Spleen (tissue), 11 donors: ENCODE results near the gene RPL7A. TPM values are rescaled to one million over a fixed set of nuclear protein-coding genes. Genes with fewer than 3 reads are reported as not detected.
"Not testable (repeated sequence)": the region's sequence is repeated elsewhere in the genome, so short reads cannot be mapped to it uniquely, and the experiment has no call there.

Experiments used
- DNase-seq: peaks from one replicate; pipeline ENCODE4 v3.0.0-alpha.2; 2020
- H3K27ac ChIP-seq, 8 donors: fragments of 200-600 bp; sonication (generic) in 7 of 8; 1 replicate in 4 of 8; 2 replicates in 4 of 8; pipeline versions ENCODE4 v1.5.0 to v1.8.0; 2016 to 2021; ENCODE audit warnings: inconsistent platforms in 4 of 8, mild to moderate bottlenecking in 4 of 8, moderate library complexity in 1 of 8
- H3K27me3 ChIP-seq, 7 donors: fragments of 200-600 bp; sonication (generic) in 6 of 7; replicated peaks in 1 of 7; 1 replicate in 4 of 7; 2 replicates in 3 of 7; pipeline versions ENCODE4 v1.5.0 to v1.8.0; 2016 to 2021; ENCODE audit warnings: inconsistent platforms in 3 of 7, mild to moderate bottlenecking in 1 of 7
- H3K36me3 ChIP-seq, 6 donors: fragments of 200-600 bp; sonication (generic) in 5 of 6; 1 replicate in 4 of 6; 2 replicates in 2 of 6; pipeline versions ENCODE4 v1.5.0 to v1.8.0; 2016 to 2021; ENCODE audit warnings: inconsistent platforms in 2 of 6
- H3K4me1 ChIP-seq, 6 donors: fragments of 200-600 bp; sonication (generic) in 5 of 6; 1 replicate in 3 of 6; 2 replicates in 3 of 6; pipeline versions ENCODE4 v1.5.0 to v1.8.0; 2016 to 2021; ENCODE audit warnings: inconsistent platforms in 3 of 6
- H3K4me3 ChIP-seq, 8 donors: fragments of 200-600 bp; sonication (generic) in 7 of 8; 1 replicate in 4 of 8; 2 replicates in 4 of 8; pipeline versions ENCODE4 v1.5.0 to v1.8.0; 2016 to 2021; ENCODE audit warnings: inconsistent platforms in 4 of 8, mild to moderate bottlenecking in 4 of 8, moderate library complexity in 2 of 8
- H3K9me3 ChIP-seq, 8 donors: fragments of 200-600 bp; sonication (generic) in 7 of 8; 1 replicate in 4 of 8; 2 replicates in 4 of 8; pipeline versions ENCODE4 v1.5.0 to v1.8.0; 2016 to 2021; ENCODE audit warnings: inconsistent platforms in 4 of 8
- CTCF ChIP-seq, 11 experiments: fragments of 200-600 bp in 7 of 11; fragments of 450-650 bp in 4 of 11; sonication (generic) in 4 of 11; IDR thresholded peaks in 8 of 11; conservative IDR thresholded peaks in 3 of 11; 1 replicate in 7 of 11; 2 replicates in 4 of 11; pipeline versions ENCODE4 v1.4.0 to v1.8.0; 2016 to 2021; ENCODE audit warnings: antibody characterized with exemption in 11 of 11, inconsistent platforms in 4 of 11, mild to moderate bottlenecking in 1 of 11
- POLR2A ChIP-seq, 3 donors: fragments of 450-650 bp; IDR thresholded peaks; one replicate each; pipeline ENCODE4 v1.5.1; 2017; ENCODE audit warnings: antibody characterized with exemption in 3 of 3, mild to moderate bottlenecking in 1 of 3
- POLR2AphosphoS5 ChIP-seq, 3 donors: sonication (generic); formaldehyde crosslinking; IDR thresholded peaks; one replicate each; pipeline ENCODE4 v1.5.1; 2017; ENCODE audit warnings: antibody characterized with exemption in 3 of 3
- WGBS, 5 donors: extraction: QIAGEN DNeasy Blood & Tissue Kit in 3 of 5; methylation state at CpG; one replicate each; pipeline versions ENCODE4 v1.1.5 to v1.1.7; 2013 to 2018; 5-methylcytosine and 5-hydroxymethylcytosine counted together
- intact Hi-C: fragments of 100-400 bp; cut with DNase I; formaldehyde crosslinking; loops from one replicate; pipeline ENCODE4 v1.15.0; 2023; ENCODE audit warnings: low total_unique reads
- polyA plus RNA-seq, 3 donors: library from polyadenylated mRNA; stranded (reverse); fragments of 200-250 nt; gene quantifications; one replicate each; pipeline ENCODE4 v1.2.1, GENCODE V29; 2013
- total RNA-seq, 7 donors: library from RNA; depleted of rRNA in 3 of 7; stranded (reverse); fragments of >200 nt in 3 of 7; fragmentation: NEBNext Ultra II Directional in 4 of 7; extraction: Animal tissue kit (Norgen Biotek cat#: 25700) in 4 of 7; gene quantifications; one replicate each; pipeline versions ENCODE4 v1.1.0 to v1.2.1, GENCODE V29; 2016 to 2021
- donor health status: healthy with polysubstance abuse.
- donor health status: DM: no; HTN: no; CAD: no; lungs with moderate emphysema.
- donor health status: DM: no; HTN: no; CAD: no.
- donor health status: Bipolar disorder and iron deficiency.
- donor health status: healthy.
- donor health status: DM: no; HTN: no; CAD: no.
- donor health status: DM: yes; HTN: yes; CAD: no.

Gene RPL7A
- total and polyA plus RNA-seq, 10 donors: 1,381 to 6,342 (median 1,755) TPM

DNA sequence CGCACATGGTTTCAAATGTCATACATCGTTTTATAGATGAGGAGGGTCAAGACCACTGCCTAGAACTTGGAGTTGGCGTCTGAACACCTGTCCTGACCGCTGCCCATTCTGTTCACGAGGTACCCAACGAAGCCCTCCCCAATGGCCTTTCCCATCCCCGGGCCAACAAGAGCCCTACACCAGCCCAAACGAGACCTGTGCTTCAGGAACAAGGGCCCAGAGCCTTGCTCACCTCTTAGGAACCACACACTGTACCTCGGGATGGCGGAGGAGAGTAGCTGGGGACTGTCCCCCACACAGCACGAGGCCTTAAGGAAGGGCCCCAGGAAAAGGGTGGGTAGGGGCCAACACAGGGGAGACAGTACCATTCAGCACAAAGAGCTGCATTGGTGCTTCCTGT lies 15.0 kb upstream of the RPL7A start:
- no peak overlapping the region for H3K4me3 ChIP-seq
- H3K9me3 ChIP-seq: no peaks in the 10 kb centered on the region
- H3K36me3 ChIP-seq: peaks cover 0 to 53% (median 46%) of the 10 kb centered on the region in 6 donors
- peaks cover 15 to 58% (median 38%) of the 10 kb centered on the region in 6 donors for H3K4me1 ChIP-seq
- no peak overlapping the region for H3K27ac ChIP-seq
- DNase-seq: peak; percentile 47
- H3K27me3 ChIP-seq: no peaks in the 10 kb centered on the region
- TF ChIP-seq POLR2A (IDR thresholded peaks at IDR 0.05): no peak
- TF ChIP-seq POLR2AphosphoS5 (IDR thresholded peaks at IDR 0.05): no peak
- TF ChIP-seq CTCF (IDR thresholded peaks at IDR 0.05 in 8 of 11, conservative IDR thresholded peaks at IDR 0.05 in 3 of 11): no peak
- intact Hi-C loops: no loop called here
- WGBS, 5 donors: 91% methylated on average over 10 to 11 of the region's 11 CpGs

GRCh38 chr9:133333566-133333965 lies 14.5 kb upstream of the RPL7A start:
- Histone ChIP-seq H3K9me3 (no peaks in the 10 kb centered on the region), H3K36me3 (peaks cover 0 to 55% (median 46%) of the 10 kb centered on the region in 6 donors), H3K27me3 (no peaks in the 10 kb centered on the region), H3K27ac (no peak overlapping the region), H3K4me1 (peaks cover 15 to 63% (median 38%) of the 10 kb centered on the region in 6 donors), H3K4me3 (no peak overlapping the region)
- 92 to 96% (median 94%) methylated on average over 9 to 10 of the region's 10 CpGs for WGBS, 5 donors
- peak; percentile 66 for DNase-seq
- TF ChIP-seq CTCF (IDR thresholded peaks at IDR 0.05 in 8 of 11, conservative IDR thresholded peaks at IDR 0.05 in 3 of 11) (no peak), POLR2AphosphoS5 (IDR thresholded peaks at IDR 0.05) (peak in 1 of 3 donors; percentile 25)
- intact Hi-C loops: no loop called here

DNA sequence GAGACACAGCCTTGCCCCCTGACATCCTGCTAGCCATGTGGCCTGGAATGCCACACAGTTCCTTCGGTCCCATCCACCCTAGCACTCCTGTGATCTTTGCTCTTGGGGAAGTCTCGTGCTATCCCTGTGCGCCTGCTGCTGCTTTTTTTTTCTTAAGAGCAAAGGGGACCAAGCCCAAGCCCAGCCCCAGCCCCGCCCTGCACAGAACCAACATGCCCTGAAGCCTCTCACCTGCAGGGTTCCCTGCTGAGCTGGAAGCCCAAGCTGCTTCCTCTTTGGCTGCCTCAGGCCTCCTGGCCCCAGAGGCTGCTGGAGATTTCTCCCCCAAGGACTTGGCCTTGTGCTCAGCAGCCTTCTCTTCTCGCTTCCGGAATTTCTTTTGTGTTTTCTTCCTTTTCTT lies 13.9 kb upstream of the RPL7A start:
- H3K4me1 ChIP-seq: peaks cover 15 to 68% (median 38%) of the 10 kb centered on the region in 6 donors
- TF ChIP-seq POLR2AphosphoS5 (IDR thresholded peaks at IDR 0.05) (no peak), POLR2A (IDR thresholded peaks at IDR 0.05) (no peak), CTCF (IDR thresholded peaks at IDR 0.05 in 8 of 11, conservative IDR thresholded peaks at IDR 0.05 in 3 of 11) (no peak)
- no peak overlapping the region for H3K27ac ChIP-seq
- DNase-seq: peak; percentile 51
- H3K4me3 ChIP-seq: no peak overlapping the region
- intact Hi-C loops: no loop called here
- peaks cover 0 to 61% (median 47%) of the 10 kb centered on the region in 6 donors for H3K36me3 ChIP-seq
- H3K27me3 ChIP-seq: no peaks in the 10 kb centered on the region
- WGBS, 5 donors: 85 to 92% (median 90%) methylated on average over 6 of the region's 6 CpGs
- H3K9me3 ChIP-seq: no peaks in the 10 kb centered on the region

- H3K9me3 ChIP-seq, intact Hi-C loops, H3K27me3 ChIP-seq: not testable (repeated sequence)
- peaks cover 0 to 63% (median 49%) of the 10 kb centered on the region in 6 donors for H3K36me3 ChIP-seq
- DNase-seq: peak; percentile 51
- H3K27ac ChIP-seq: peak overlapping the region in 2 of 8 donors; percentile 83 to 87
- 79 to 89% (median 83%) methylated on average over 11 of the region's 11 CpGs for WGBS, 5 donors
- peaks cover 16 to 68% (median 45%) of the 10 kb centered on the region in 6 donors for H3K4me1 ChIP-seq
- peak overlapping the region; percentile 78 to 96 (median 92) for H3K4me3 ChIP-seq
Observed at GRCh38 chr9:133334888-133335287, 13.1 kb upstream of the RPL7A start.
